WTC11 (cell line): ENCODE results near the gene SAMD13. TPM values are rescaled to one million over a fixed set of nuclear protein-coding genes. Genes with fewer than 3 reads are reported as not detected.

Experiments used
- ATAC-seq: fragments of 200-7000 bp; cut with Tn5 transposase; 2 replicates; pipeline ENCODE4 v1.10.0; 2021; ENCODE audit warnings: mild to moderate bottlenecking, moderate library complexity
- CTCF ChIA-PET: fragments of 300-600 bp; sonication (Branson Sonifier 250); formaldehyde crosslinking; loops from one replicate; lab custom pipeline; 2021; ENCODE audit warnings: antibody characterized with exemption; lab: Charles Lee
- POLR2A ChIA-PET: fragments of 350-600 bp; sonication (Branson Sonifier 250); formaldehyde crosslinking; loops from one replicate; lab custom pipeline; 2021; ENCODE audit warnings: antibody characterized with exemption; lab: Charles Lee
- DNase-seq: peaks from one replicate; pipeline ENCODE4 v3.0.0; 2021; ENCODE audit warnings: low spot score
- H3K27ac Mint-ChIP-seq: 2 replicates; pipeline ENCODE4 v1.8.0; 2021; ENCODE audit warnings: mixed read lengths
- H3K27me3 Mint-ChIP-seq: 2 replicates; pipeline ENCODE4 v1.8.0; 2021; ENCODE audit warnings: low read depth, mild to moderate bottlenecking, moderate library complexity, mixed read lengths
- H3K36me3 Mint-ChIP-seq: 2 replicates; pipeline ENCODE4 v1.8.0; 2021; ENCODE audit warnings: mixed read lengths
- H3K4me1 Mint-ChIP-seq: 2 replicates; pipeline ENCODE4 v1.8.0; 2022; ENCODE audit warnings: mixed read lengths
- H3K4me3 Mint-ChIP-seq: 2 replicates; pipeline ENCODE4 v1.8.0; 2021; ENCODE audit warnings: mild to moderate bottlenecking, moderate library complexity, mixed read lengths
- H3K9me3 Mint-ChIP-seq: 2 replicates; pipeline ENCODE4 v1.8.0; 2021; ENCODE audit warnings: mixed read lengths
- ATF1 ChIP-seq: sonication (generic); formaldehyde crosslinking; IDR thresholded peaks from 2 replicates; pipeline ENCODE4 v1.8.1; 2023; ENCODE audit warnings: mild to moderate bottlenecking, moderate library complexity, missing genetic modification reagents
- HMGA2 ChIP-seq: fragments of 250-450 bp; sonication (Bioruptor Pico); IDR thresholded peaks from 2 replicates; pipeline ENCODE4 v1.4.0; 2021; ENCODE audit warnings: mild to moderate bottlenecking, moderate library complexity
- MYBL2 ChIP-seq: sonication (generic); formaldehyde crosslinking; IDR thresholded peaks from 2 replicates; pipeline ENCODE4 v1.8.1; 2023; ENCODE audit warnings: mild to moderate bottlenecking, moderate library complexity, missing genetic modification reagents
- NR1H2 ChIP-seq: sonication (generic); formaldehyde crosslinking; IDR thresholded peaks from 2 replicates; pipeline ENCODE4 v1.9.0; 2021; ENCODE audit warnings: mild to moderate bottlenecking, moderate library complexity, missing genetic modification reagents
- NR3C1 ChIP-seq: sonication (generic); formaldehyde crosslinking; conservative IDR thresholded peaks from 2 replicates; pipeline ENCODE4 v1.8.1; 2023; ENCODE audit warnings: low read depth, mild to moderate bottlenecking, missing genetic modification reagents
- SMAD3 ChIP-seq: sonication (generic); formaldehyde crosslinking; IDR thresholded peaks from 2 replicates; pipeline ENCODE4 v1.8.0; 2022; ENCODE audit warnings: missing genetic modification reagents, mild to moderate bottlenecking, borderline replicate concordance
- SMAD4 ChIP-seq: sonication (generic); formaldehyde crosslinking; IDR thresholded peaks from 2 replicates; pipeline ENCODE4 v1.8.0; 2022; ENCODE audit warnings: mild to moderate bottlenecking, missing genetic modification reagents
- SP1 ChIP-seq: sonication (generic); formaldehyde crosslinking; conservative IDR thresholded peaks from 2 replicates; pipeline ENCODE4 v1.8.1; 2022; ENCODE audit warnings: missing genetic modification reagents
- ZNF232 ChIP-seq: sonication (generic); formaldehyde crosslinking; IDR thresholded peaks from 2 replicates; pipeline ENCODE4 v1.8.0; 2022; ENCODE audit warnings: mild to moderate bottlenecking, missing genetic modification reagents
- ZNF416 ChIP-seq: fragments of 250-450 bp; sonication (Bioruptor Pico); IDR thresholded peaks from 2 replicates; pipeline ENCODE4 v1.9.0; 2021; ENCODE audit warnings: mild to moderate bottlenecking, inconsistent platforms
- total RNA-seq: library from RNA; stranded (reverse); gene quantifications from 3 replicates; pipeline ENCODE4 v1.2.3, GENCODE V29; 2021
- TF ChIP-seq, protein P1 (sequence below): sonication (generic); formaldehyde crosslinking; IDR thresholded peaks from 2 replicates; pipeline ENCODE4 v1.8.0; 2022; ENCODE audit warnings: mild to moderate bottlenecking, missing genetic modification reagents
- TF ChIP-seq, protein P2 (sequence below): sonication (generic); formaldehyde crosslinking; IDR thresholded peaks from 2 replicates; pipeline ENCODE4 v1.8.0; 2023; ENCODE audit warnings: missing genetic modification reagents, mild to moderate bottlenecking, borderline replicate concordance
- TF ChIP-seq, protein P3 (sequence below): sonication (generic); formaldehyde crosslinking; IDR thresholded peaks from 2 replicates; pipeline ENCODE4 v1.8.1; 2023; ENCODE audit warnings: mild to moderate bottlenecking, missing genetic modification reagents, moderate library complexity
- TF ChIP-seq, protein P4 (sequence below): sonication (generic); formaldehyde crosslinking; conservative IDR thresholded peaks from 2 replicates; pipeline ENCODE4 v1.8.1; 2023; ENCODE audit warnings: mild to moderate bottlenecking, low read depth, missing genetic modification reagents, moderate library complexity
- TF ChIP-seq, protein P5 (sequence below): sonication (generic); formaldehyde crosslinking; IDR thresholded peaks from 2 replicates; pipeline ENCODE4 v1.8.0; 2022; ENCODE audit warnings: mild to moderate bottlenecking, missing genetic modification reagents

SAMD13 gene
- total RNA-seq, 1 experiment from 2014 or later, result 1.8 TPM

DNA sequence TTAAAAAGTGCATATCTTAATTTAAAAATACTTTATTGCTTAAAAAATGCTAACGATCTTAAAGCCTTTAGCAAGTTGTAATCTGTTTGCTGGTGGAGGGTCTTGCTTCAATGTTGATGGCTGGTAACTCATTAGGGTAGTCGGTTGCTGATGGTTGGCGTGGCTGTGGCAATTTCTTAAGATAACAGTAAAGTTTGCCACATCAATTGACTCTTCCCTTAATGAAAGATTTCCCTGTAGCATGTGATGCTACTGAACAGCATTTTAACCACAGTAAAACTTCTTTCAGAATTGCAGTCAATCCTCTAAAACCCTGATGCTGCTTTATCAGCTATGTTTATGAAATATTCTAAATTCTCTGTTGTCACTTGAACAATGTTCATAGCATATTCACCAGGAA, 6.8 kb upstream of the SAMD13 start (continued):
- TF ChIP-seq, protein P1, sequence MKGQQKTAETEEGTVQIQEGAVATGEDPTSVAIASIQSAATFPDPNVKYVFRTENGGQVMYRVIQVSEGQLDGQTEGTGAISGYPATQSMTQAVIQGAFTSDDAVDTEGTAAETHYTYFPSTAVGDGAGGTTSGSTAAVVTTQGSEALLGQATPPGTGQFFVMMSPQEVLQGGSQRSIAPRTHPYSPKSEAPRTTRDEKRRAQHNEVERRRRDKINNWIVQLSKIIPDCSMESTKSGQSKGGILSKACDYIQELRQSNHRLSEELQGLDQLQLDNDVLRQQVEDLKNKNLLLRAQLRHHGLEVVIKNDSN (CRISPR knock-in tag), result no peak
- no peak for TF ChIP-seq NR1H2 (CRISPR knock-in tag)
- TF ChIP-seq, all 79 proteins: peak for 0

DNA sequence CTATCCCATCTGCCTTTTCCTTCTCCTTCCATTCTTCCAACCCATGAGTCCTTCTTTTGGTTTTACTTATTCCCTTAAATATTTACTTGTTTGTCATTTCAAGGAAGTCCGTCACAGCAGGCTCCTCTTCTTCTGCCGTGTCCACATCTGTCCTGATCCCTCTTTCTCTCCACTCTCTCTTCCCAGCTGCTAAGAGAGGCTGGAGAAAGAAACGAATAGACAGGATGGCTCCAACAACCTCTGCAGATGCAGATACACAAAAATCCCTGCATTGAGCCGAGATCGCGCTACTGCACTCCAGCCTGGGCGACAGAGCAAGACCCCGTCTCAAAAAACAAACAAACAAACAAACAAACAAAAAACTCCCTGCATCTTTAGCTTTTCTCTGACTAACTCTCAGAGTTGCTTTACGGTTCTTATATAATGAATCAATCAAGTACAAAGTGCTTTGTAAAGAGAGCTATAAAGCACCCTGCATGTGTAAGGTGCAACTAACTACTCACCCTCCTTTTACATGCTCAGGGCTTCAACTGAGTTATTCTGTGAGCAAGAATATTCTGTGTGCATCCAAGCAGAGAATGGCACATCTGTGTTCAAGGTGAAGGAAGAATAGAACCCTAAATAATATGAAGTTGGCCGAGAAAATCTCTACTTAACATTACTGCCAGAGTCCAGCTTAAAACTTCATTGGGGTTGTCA, 3.8 kb upstream of the SAMD13 start:
- TF ChIP-seq ATF1 (CRISPR knock-in tag) (no peak), MYBL2 (CRISPR knock-in tag) (no peak), ZNF416 (CRISPR knock-in tag) (no peak), NR3C1 (no peak), SMAD3 (CRISPR knock-in tag) (no peak), SMAD4 (CRISPR knock-in tag) (no peak), ZNF232 (no peak)
- TF ChIP-seq, protein P2, sequence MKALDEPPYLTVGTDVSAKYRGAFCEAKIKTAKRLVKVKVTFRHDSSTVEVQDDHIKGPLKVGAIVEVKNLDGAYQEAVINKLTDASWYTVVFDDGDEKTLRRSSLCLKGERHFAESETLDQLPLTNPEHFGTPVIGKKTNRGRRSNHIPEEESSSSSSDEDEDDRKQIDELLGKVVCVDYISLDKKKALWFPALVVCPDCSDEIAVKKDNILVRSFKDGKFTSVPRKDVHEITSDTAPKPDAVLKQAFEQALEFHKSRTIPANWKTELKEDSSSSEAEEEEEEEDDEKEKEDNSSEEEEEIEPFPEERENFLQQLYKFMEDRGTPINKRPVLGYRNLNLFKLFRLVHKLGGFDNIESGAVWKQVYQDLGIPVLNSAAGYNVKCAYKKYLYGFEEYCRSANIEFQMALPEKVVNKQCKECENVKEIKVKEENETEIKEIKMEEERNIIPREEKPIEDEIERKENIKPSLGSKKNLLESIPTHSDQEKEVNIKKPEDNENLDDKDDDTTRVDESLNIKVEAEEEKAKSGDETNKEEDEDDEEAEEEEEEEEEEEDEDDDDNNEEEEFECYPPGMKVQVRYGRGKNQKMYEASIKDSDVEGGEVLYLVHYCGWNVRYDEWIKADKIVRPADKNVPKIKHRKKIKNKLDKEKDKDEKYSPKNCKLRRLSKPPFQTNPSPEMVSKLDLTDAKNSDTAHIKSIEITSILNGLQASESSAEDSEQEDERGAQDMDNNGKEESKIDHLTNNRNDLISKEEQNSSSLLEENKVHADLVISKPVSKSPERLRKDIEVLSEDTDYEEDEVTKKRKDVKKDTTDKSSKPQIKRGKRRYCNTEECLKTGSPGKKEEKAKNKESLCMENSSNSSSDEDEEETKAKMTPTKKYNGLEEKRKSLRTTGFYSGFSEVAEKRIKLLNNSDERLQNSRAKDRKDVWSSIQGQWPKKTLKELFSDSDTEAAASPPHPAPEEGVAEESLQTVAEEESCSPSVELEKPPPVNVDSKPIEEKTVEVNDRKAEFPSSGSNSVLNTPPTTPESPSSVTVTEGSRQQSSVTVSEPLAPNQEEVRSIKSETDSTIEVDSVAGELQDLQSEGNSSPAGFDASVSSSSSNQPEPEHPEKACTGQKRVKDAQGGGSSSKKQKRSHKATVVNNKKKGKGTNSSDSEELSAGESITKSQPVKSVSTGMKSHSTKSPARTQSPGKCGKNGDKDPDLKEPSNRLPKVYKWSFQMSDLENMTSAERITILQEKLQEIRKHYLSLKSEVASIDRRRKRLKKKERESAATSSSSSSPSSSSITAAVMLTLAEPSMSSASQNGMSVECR (CRISPR knock-in tag), result no peak
- Mint-ChIP-seq H3K4me1 (peaks cover 39% of the 10 kb centered on the region), H3K4me3 (peak overlapping the region; percentile 95), H3K36me3 (peaks cover 7% of the 10 kb centered on the region), H3K27me3 (no peaks in the 10 kb centered on the region; the same call in none of the 2 replicates), H3K27ac (no peak overlapping the region), H3K9me3 (peaks cover 20% of the 10 kb centered on the region)
- CTCF ChIA-PET, result no interaction called here
- ATAC-seq (no peak), DNase-seq (no peak)
- POLR2A ChIA-PET, result interaction anchor here (0.6 kb wide), 1 partner anchor 1472 kb away, joined by 6 read pairs; no protein-coding TSS in a partner anchor

DNA sequence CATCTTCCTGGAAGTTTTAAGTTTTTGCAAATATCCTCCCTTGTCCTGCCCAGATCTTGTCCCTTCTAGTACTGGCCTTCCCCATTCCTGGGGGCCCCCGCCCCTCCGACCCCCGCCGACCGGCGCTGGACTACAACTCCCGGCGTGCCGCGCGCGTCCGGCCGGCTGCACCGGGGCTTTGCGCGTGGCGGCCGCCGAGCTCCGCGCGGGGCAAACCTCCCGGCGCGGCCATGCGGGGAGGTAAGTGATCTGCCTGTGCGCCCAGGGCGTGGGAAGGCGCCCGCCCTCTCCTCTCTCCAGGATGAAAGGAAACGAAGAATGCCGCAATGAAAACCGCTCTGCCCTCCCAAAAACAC, 3.2 kb upstream of the SAMD13 start:
- POLR2A ChIA-PET, result interaction anchor here (0.6 kb wide), 1 partner anchor 1473 kb away, joined by 6 read pairs; no protein-coding TSS in a partner anchor
- Mint-ChIP-seq H3K27ac (no peak overlapping the region), H3K36me3 (peaks cover 7% of the 10 kb centered on the region), H3K9me3 (peaks cover 20% of the 10 kb centered on the region), H3K4me1 (peaks cover 44% of the 10 kb centered on the region), H3K27me3 (no peaks in the 10 kb centered on the region; the same call in none of the 2 replicates), H3K4me3 (peak overlapping the region; percentile 95)
- CTCF ChIA-PET, result no interaction called here
- peak; percentile 41; the same call in 1 of the 2 replicates for TF ChIP-seq SP1 (CRISPR knock-in tag)
- no peak for TF ChIP-seq HMGA2
- TF ChIP-seq, protein P3, sequence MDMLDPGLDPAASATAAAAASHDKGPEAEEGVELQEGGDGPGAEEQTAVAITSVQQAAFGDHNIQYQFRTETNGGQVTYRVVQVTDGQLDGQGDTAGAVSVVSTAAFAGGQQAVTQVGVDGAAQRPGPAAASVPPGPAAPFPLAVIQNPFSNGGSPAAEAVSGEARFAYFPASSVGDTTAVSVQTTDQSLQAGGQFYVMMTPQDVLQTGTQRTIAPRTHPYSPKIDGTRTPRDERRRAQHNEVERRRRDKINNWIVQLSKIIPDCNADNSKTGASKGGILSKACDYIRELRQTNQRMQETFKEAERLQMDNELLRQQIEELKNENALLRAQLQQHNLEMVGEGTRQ, result peak; percentile 7; the same call in 1 of the 2 replicates
- TF ChIP-seq, protein P4, sequence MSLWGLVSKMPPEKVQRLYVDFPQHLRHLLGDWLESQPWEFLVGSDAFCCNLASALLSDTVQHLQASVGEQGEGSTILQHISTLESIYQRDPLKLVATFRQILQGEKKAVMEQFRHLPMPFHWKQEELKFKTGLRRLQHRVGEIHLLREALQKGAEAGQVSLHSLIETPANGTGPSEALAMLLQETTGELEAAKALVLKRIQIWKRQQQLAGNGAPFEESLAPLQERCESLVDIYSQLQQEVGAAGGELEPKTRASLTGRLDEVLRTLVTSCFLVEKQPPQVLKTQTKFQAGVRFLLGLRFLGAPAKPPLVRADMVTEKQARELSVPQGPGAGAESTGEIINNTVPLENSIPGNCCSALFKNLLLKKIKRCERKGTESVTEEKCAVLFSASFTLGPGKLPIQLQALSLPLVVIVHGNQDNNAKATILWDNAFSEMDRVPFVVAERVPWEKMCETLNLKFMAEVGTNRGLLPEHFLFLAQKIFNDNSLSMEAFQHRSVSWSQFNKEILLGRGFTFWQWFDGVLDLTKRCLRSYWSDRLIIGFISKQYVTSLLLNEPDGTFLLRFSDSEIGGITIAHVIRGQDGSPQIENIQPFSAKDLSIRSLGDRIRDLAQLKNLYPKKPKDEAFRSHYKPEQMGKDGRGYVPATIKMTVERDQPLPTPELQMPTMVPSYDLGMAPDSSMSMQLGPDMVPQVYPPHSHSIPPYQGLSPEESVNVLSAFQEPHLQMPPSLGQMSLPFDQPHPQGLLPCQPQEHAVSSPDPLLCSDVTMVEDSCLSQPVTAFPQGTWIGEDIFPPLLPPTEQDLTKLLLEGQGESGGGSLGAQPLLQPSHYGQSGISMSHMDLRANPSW (CRISPR knock-in tag), result no peak
- TF ChIP-seq, protein P5, sequence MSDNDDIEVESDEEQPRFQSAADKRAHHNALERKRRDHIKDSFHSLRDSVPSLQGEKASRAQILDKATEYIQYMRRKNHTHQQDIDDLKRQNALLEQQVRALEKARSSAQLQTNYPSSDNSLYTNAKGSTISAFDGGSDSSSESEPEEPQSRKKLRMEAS (CRISPR knock-in tag), result 0 out of 2 replicates have a peak, but pooled peaks have one; percentile 32
- DNase-seq (peak; percentile 55), ATAC-seq (peak; percentile 55)
